HFF-Myc (cell line): ENCODE data around the gene CLDN22.

Source experiments
- DNase-seq: peaks from one replicate; pipeline ENCODE4 v3.0.0-alpha.2; 2011; ENCODE audit warnings: low read depth; ENCODE audit errors: extremely low read depth
- H3K4me3 ChIP-seq: replicated peaks from 2 replicates; pipeline ENCODE4 v1.5.1; 2011; ENCODE audit warnings: low read depth, mild to moderate bottlenecking, control low read depth, low read length
- TF ChIP-seq, protein P1 (sequence below): IDR thresholded peaks from 2 replicates; pipeline ENCODE4 v1.5.1; 2012; ENCODE audit warnings: mild to moderate bottlenecking, low read depth, low read length, control low read depth; ENCODE audit errors: missing control alignments

CLDN22 gene

DNA sequence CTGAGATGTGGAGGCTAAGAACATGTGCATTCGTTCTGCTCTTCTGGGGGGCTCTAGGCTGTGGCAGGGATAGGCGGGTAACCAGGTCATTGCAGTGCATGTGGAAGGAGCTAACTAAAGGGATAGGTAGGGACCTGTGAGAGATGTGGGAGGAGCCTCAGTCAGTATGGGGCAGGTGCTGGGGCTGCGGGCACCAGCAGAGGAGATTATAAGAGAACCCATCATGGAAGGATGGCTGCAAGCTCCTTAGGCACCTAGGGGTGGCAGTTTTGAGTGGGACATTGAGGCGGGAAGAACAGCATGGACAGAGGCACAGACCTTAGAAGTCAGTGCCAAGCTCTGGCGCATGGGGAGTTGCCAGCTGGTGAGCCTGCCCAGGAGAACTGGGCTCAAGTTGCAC is 7.2 kb downstream of the CLDN22 start:
- TF ChIP-seq, protein P1, sequence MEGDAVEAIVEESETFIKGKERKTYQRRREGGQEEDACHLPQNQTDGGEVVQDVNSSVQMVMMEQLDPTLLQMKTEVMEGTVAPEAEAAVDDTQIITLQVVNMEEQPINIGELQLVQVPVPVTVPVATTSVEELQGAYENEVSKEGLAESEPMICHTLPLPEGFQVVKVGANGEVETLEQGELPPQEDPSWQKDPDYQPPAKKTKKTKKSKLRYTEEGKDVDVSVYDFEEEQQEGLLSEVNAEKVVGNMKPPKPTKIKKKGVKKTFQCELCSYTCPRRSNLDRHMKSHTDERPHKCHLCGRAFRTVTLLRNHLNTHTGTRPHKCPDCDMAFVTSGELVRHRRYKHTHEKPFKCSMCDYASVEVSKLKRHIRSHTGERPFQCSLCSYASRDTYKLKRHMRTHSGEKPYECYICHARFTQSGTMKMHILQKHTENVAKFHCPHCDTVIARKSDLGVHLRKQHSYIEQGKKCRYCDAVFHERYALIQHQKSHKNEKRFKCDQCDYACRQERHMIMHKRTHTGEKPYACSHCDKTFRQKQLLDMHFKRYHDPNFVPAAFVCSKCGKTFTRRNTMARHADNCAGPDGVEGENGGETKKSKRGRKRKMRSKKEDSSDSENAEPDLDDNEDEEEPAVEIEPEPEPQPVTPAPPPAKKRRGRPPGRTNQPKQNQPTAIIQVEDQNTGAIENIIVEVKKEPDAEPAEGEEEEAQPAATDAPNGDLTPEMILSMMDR = no peak
- no peak overlapping the region for H3K4me3 ChIP-seq
- DNase-seq = no peak

DNA sequence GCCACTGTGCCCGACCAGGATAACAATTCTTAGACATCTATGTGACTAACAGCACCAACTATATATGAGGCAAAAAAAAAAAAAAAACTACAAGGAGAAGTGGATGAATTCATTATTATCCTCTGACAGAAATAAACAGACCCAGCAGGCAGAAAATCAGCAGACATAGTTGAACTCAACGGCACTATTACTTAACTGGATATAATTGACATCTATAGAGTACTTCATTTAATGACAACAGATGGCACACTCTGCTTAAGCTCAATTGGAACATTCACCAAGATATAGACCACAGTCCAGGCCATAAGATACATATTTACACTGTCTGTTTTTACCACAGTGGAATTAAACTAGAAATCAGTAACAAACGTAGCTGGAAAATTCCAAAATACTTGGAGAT is 13.3 kb downstream of the CLDN22 start:
- no peak for DNase-seq
- H3K4me3 ChIP-seq = no peak overlapping the region
- TF ChIP-seq, protein P1 = no peak

DNA sequence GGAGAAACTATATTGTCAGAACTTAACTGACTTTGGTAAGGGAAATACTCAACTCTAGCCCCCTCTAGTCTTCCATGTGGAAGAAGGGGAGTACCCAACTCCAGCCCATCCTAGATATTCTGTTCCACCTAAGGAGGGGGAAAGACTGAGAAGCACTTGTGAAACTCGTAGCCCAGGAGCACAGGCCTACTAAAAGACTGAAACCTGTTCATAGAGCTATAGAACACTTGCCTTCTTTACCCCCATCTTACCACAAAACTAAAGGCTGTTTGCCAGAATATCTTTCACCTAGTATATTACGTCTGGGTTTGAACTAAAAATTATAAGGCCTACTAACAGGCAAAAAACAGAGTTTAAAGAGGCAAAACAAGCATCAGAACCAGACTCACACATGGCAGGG is 15.5 kb downstream of the CLDN22 start:
- DNase-seq = no peak
- H3K4me3 ChIP-seq = no peak overlapping the region
- TF ChIP-seq, protein P1 = no peak

DNA sequence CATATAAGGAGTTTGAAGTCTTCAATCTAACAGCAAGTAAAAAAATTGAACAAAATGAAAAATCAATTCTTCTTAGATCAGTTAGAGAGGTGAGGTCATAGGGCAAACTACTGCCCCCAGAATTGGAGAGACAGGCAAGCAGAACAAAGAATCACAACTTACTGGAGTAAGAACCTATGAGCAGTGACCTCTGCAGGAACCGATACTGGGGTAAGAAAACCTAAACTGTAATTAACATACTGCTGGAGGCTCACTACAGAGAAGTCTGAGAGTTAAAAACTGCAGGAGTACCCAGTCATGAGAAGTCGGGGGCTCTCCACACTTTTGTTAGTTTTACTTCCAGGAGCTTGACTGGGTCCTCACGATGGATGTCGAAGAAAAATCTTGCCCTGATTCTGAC is 16.0 kb downstream of the CLDN22 start:
- no peak for DNase-seq
- H3K4me3 ChIP-seq = no peak overlapping the region
- TF ChIP-seq, protein P1 = no peak

DNA sequence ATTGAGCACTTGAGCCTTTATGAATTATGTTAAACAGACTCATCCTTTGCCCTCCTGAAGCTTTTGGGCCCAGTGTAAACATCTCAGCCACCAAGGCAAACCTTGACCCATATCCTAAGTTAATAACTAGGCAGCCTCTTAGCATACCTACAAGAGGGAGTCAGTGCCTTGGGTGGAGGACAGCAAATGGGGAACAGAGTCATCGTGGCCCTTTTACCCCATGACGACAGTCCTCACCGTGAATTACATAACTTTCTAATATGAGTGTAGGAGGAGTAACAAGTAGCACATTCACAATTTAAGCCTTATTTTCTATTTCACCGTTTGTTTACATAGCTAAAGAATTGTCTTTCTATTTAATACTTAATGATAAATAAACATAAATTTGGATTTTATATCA is 16.8 kb downstream of the CLDN22 start:
- no peak overlapping the region for H3K4me3 ChIP-seq
- TF ChIP-seq, protein P1 = no peak
- DNase-seq = no peak

- no peak for DNase-seq
- H3K4me3 ChIP-seq = no peak overlapping the region
- TF ChIP-seq, protein P1 = no peak
Observed at GRCh38 chr4:183300655-183301054, 19.4 kb downstream of the CLDN22 start.

DNA sequence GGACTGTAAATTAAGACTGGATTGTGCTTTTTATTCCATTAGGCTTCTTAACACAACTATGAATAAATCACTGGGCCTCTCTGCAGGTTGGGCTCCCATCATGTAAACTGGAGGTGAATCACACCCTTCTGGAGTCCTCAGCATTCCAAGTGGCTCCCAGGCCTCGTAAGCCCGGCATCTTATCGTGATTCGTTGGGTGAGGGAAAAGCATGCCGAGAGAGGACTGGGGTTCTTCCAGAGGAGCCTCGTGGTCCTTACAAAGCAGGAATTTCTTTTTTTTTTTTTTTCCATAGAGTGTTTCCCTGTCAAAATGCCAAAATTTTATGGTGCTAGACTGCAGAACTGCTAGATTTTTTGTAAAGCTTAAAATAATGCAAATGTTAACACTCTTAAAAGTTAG is 20.0 kb downstream of the CLDN22 start:
- DNase-seq = no peak
- H3K4me3 ChIP-seq = no peak overlapping the region
- TF ChIP-seq, protein P1 = no peak
